Peyer's patch (tissue), 4 donors: ENCODE data around the gene PLA2G6.

Experiments used
- POLR2A ChIP-seq, 2 donors: fragments of 450-650 bp; IDR thresholded peaks; one replicate each; pipeline ENCODE4 v1.5.1; 2017; ENCODE audit warnings: antibody characterized with exemption in 2 of 2, mild to moderate bottlenecking in 2 of 2, moderate library complexity in 2 of 2
- TF ChIP-seq, protein P1 (sequence below), 6 experiments: fragments of 450-650 bp in 4 of 6; fragments of 200-600 bp in 2 of 6; sonication (generic) in 1 of 6; IDR thresholded peaks; one replicate each; pipeline ENCODE4 v1.5.1; 2017 to 2019; ENCODE audit warnings: antibody characterized with exemption in 6 of 6, mild to moderate bottlenecking in 3 of 6, moderate library complexity in 1 of 6

GRCh38 chr22:38201371-38201710, 19.7 kb upstream of the PLA2G6 start:
- TF ChIP-seq, protein P1, sequence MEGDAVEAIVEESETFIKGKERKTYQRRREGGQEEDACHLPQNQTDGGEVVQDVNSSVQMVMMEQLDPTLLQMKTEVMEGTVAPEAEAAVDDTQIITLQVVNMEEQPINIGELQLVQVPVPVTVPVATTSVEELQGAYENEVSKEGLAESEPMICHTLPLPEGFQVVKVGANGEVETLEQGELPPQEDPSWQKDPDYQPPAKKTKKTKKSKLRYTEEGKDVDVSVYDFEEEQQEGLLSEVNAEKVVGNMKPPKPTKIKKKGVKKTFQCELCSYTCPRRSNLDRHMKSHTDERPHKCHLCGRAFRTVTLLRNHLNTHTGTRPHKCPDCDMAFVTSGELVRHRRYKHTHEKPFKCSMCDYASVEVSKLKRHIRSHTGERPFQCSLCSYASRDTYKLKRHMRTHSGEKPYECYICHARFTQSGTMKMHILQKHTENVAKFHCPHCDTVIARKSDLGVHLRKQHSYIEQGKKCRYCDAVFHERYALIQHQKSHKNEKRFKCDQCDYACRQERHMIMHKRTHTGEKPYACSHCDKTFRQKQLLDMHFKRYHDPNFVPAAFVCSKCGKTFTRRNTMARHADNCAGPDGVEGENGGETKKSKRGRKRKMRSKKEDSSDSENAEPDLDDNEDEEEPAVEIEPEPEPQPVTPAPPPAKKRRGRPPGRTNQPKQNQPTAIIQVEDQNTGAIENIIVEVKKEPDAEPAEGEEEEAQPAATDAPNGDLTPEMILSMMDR (IDR thresholded peaks at IDR 0.05) = no peak
- no peak for TF ChIP-seq POLR2A (IDR thresholded peaks at IDR 0.05)
